ENCODE data around the gene PLPP3. TPM values are rescaled to one million over a fixed set of nuclear protein-coding genes. Genes with fewer than 3 reads are reported as not detected.
A peak's percentile ranks its signal among the peaks of the same experiment; 100 is the strongest.

Gene PLPP3
- total RNA-seq, 1 experiment from 2014 or later: 26.7 TPM

- Mint-ChIP-seq H3K27ac (peak overlapping the region in 1 of 3 experiments; percentile 4; a peak in 1 of 7 replicates), H3K4me1 (peaks cover 39 to 41% of the 10 kb centered on the region in 2 experiments)
These were observed 83.2 kb downstream of the PLPP3 start for GRCh38 chr1:56496158-56496557.

More at GRCh38 chr1:56496158-56496557, 83.2 kb downstream of the PLPP3 start:
- no peaks in the 10 kb centered on the region for H3K27me3 ChIP-seq (ENCODE audit: insufficient read depth, low read length)
- no peaks in the 10 kb centered on the region for H3K79me1 ChIP-seq (ENCODE audit: insufficient read depth, low read depth, low read length, poor library complexity, severe bottlenecking)
- H3K18ac ChIP-seq (ENCODE audit: insufficient read length, low read depth, low read length): no peak overlapping the region
- H3K4ac ChIP-seq (ENCODE audit: low read depth, low read length): no peak overlapping the region
- H3K79me2 ChIP-seq (ENCODE audit: insufficient read depth, low read length): no peaks in the 10 kb centered on the region
- Mint-ChIP-seq H3K27me3 (ENCODE audit: low read depth) (no peaks in the 10 kb centered on the region; the same call in 1 of the 2 replicates), H3K36me3 (ENCODE audit: insufficient read depth in 1 of 3, low read depth in 3 of 3) (peaks cover 24 to 63% (median 43%) of the 10 kb centered on the region in 3 experiments; a peak in 6 of 7 replicates), H3K4me3 (no peak overlapping the region), H3K9me3 (no peaks in the 10 kb centered on the region)
- H2BK120ac ChIP-seq (ENCODE audit: low read depth, low read length, poor library complexity, severe bottlenecking): no peak overlapping the region
- no peaks in the 10 kb centered on the region for H3K9me3 ChIP-seq (ENCODE audit: control insufficient read depth, low read depth, low read length)
- no peaks in the 10 kb centered on the region for H4K20me1 ChIP-seq (ENCODE audit: control insufficient read depth, insufficient read depth, insufficient read length)
- no peak overlapping the region for H2AK5ac ChIP-seq (ENCODE audit: insufficient read length, low read length)
- H3K9ac ChIP-seq (ENCODE audit: extremely low read depth, insufficient read length, low read length): no peak overlapping the region
- no peak overlapping the region for H2AFZ ChIP-seq (ENCODE audit: low read length)
- H4K91ac ChIP-seq (ENCODE audit: insufficient read length, low read depth, low read length): no peak overlapping the region
- H3K56ac ChIP-seq (ENCODE audit: insufficient read length, low read depth, low read length): no peak overlapping the region
- DNase-seq: no peak
- no peak overlapping the region for H3T11ph ChIP-seq (ENCODE audit: low read length)
- peaks cover 3% of the 10 kb centered on the region; the same call in 1 of the 2 replicates for H3K4me1 ChIP-seq (ENCODE audit: insufficient read depth, low read length)
- WGBS (ENCODE audit: extremely low coverage, insufficient read length, low lambda C conversion rate): no CpG with 5 or more reads among the region's 2 CpGs
- no peak overlapping the region for H4K8ac ChIP-seq (replicated peaks; ENCODE audit: insufficient read length, low read depth, low read length)
- no peak overlapping the region for H2BK5ac ChIP-seq (ENCODE audit: insufficient read length, low read length)
- no peak overlapping the region for H3K14ac ChIP-seq (ENCODE audit: insufficient read depth, low read length)
- no peak overlapping the region for H3K23ac ChIP-seq (ENCODE audit: insufficient read length, low read depth, low read length)
- H3K23me2 ChIP-seq (ENCODE audit: insufficient read length, low read depth, low read length, poor library complexity, severe bottlenecking): no peaks in the 10 kb centered on the region
- TF ChIP-seq CTCF (conservative IDR thresholded peaks at IDR 0.05): no peak
- H2BK12ac ChIP-seq (ENCODE audit: insufficient read length, low read depth, low read length): no peak overlapping the region
- H3K4me2 ChIP-seq (ENCODE audit: insufficient read depth, insufficient read length, low read length): no peak overlapping the region
- no peak overlapping the region for H2BK15ac ChIP-seq (ENCODE audit: low read depth, low read length)
- H2BK20ac ChIP-seq (ENCODE audit: low read depth, low read length, poor library complexity, severe bottlenecking): no peak overlapping the region
- no peak overlapping the region for H4K5ac ChIP-seq (ENCODE audit: insufficient read length, low read depth, low read length)
- no peak overlapping the region for H3K27ac ChIP-seq (ENCODE audit: insufficient read length, low read depth, low read length)

Data from H9 (cell line).